WTC11 (cell line): Measurements from ENCODE around the gene PODN. TPM values are rescaled to one million over a fixed set of nuclear protein-coding genes. Genes with fewer than 3 reads are reported as not detected.

Experiments used
- ATAC-seq: fragments of 200-7000 bp; cut with Tn5 transposase; 2 replicates; pipeline ENCODE4 v1.10.0; 2021; ENCODE audit warnings: mild to moderate bottlenecking, moderate library complexity
- CTCF ChIA-PET: fragments of 300-600 bp; sonication (Branson Sonifier 250); formaldehyde crosslinking; loops from one replicate; lab custom pipeline; 2021; ENCODE audit warnings: antibody characterized with exemption; lab: Charles Lee
- POLR2A ChIA-PET: fragments of 350-600 bp; sonication (Branson Sonifier 250); formaldehyde crosslinking; loops from one replicate; lab custom pipeline; 2021; ENCODE audit warnings: antibody characterized with exemption; lab: Charles Lee
- DNase-seq: peaks from one replicate; pipeline ENCODE4 v3.0.0; 2021; ENCODE audit warnings: low spot score
- H3K27ac Mint-ChIP-seq: 2 replicates; pipeline ENCODE4 v1.8.0; 2021; ENCODE audit warnings: mixed read lengths
- H3K27me3 Mint-ChIP-seq: 2 replicates; pipeline ENCODE4 v1.8.0; 2021; ENCODE audit warnings: low read depth, mild to moderate bottlenecking, moderate library complexity, mixed read lengths
- H3K36me3 Mint-ChIP-seq: 2 replicates; pipeline ENCODE4 v1.8.0; 2021; ENCODE audit warnings: mixed read lengths
- H3K4me1 Mint-ChIP-seq: 2 replicates; pipeline ENCODE4 v1.8.0; 2022; ENCODE audit warnings: mixed read lengths
- H3K4me3 Mint-ChIP-seq: 2 replicates; pipeline ENCODE4 v1.8.0; 2021; ENCODE audit warnings: mild to moderate bottlenecking, moderate library complexity, mixed read lengths
- H3K9me3 Mint-ChIP-seq: 2 replicates; pipeline ENCODE4 v1.8.0; 2021; ENCODE audit warnings: mixed read lengths
- ATF6 ChIP-seq: sonication (generic); formaldehyde crosslinking; IDR thresholded peaks from 2 replicates; pipeline ENCODE4 v1.8.1; 2023; ENCODE audit warnings: mild to moderate bottlenecking, missing genetic modification reagents
- E2F4 ChIP-seq: sonication (generic); formaldehyde crosslinking; IDR thresholded peaks from 2 replicates; pipeline ENCODE4 v1.8.1; 2022; ENCODE audit warnings: low read depth, mild to moderate bottlenecking, moderate library complexity, missing genetic modification reagents, borderline replicate concordance
- ERG ChIP-seq: fragments of 250-450 bp; sonication (Bioruptor Pico); IDR thresholded peaks from 2 replicates; pipeline ENCODE4 v1.8.0; 2021; ENCODE audit warnings: mild to moderate bottlenecking
- ETV6 ChIP-seq: sonication (generic); formaldehyde crosslinking; IDR thresholded peaks from 2 replicates; pipeline ENCODE4 v1.8.1; 2022; ENCODE audit warnings: mild to moderate bottlenecking, missing genetic modification reagents
- FOXP1 ChIP-seq: sonication (generic); formaldehyde crosslinking; IDR thresholded peaks from 2 replicates; pipeline ENCODE4 v1.8.0; 2022; ENCODE audit warnings: missing genetic modification reagents, mild to moderate bottlenecking, moderate library complexity, borderline replicate concordance
- GRHL2 ChIP-seq: fragments of 250-450 bp; sonication (Bioruptor Pico); IDR thresholded peaks from 2 replicates; pipeline ENCODE4 v1.8.0; 2022; ENCODE audit warnings: mild to moderate bottlenecking, moderate library complexity; ENCODE audit not compliant: insufficient replicate concordance, severe bottlenecking
- IRF2 ChIP-seq: sonication (generic); formaldehyde crosslinking; IDR thresholded peaks from 2 replicates; pipeline ENCODE4 v1.8.0; 2022; ENCODE audit warnings: low read depth, missing genetic modification reagents, borderline replicate concordance
- JAZF1 ChIP-seq: fragments of 250-450 bp; sonication (Bioruptor Pico); IDR thresholded peaks from 2 replicates; pipeline ENCODE4 v1.9.0; 2021; ENCODE audit warnings: moderate library complexity, mild to moderate bottlenecking, inconsistent platforms
- NR1H2 ChIP-seq: sonication (generic); formaldehyde crosslinking; IDR thresholded peaks from 2 replicates; pipeline ENCODE4 v1.9.0; 2021; ENCODE audit warnings: mild to moderate bottlenecking, moderate library complexity, missing genetic modification reagents
- NR2C2 ChIP-seq: sonication (generic); formaldehyde crosslinking; IDR thresholded peaks from 2 replicates; pipeline ENCODE4 v1.8.0; 2022; ENCODE audit warnings: mild to moderate bottlenecking, missing genetic modification reagents
- OVOL2 ChIP-seq: fragments of 250-450 bp; sonication (Bioruptor Pico); IDR thresholded peaks from 2 replicates; pipeline ENCODE4 v1.9.0; 2021; ENCODE audit warnings: mild to moderate bottlenecking, borderline replicate concordance
- PREB ChIP-seq: sonication (generic); formaldehyde crosslinking; IDR thresholded peaks from 2 replicates; pipeline ENCODE4 v1.8.1; 2022; ENCODE audit warnings: mild to moderate bottlenecking, missing genetic modification reagents, moderate library complexity, borderline replicate concordance
- RELA ChIP-seq: sonication (generic); formaldehyde crosslinking; IDR thresholded peaks from 2 replicates; pipeline ENCODE4 v1.8.1; 2022; ENCODE audit warnings: missing genetic modification reagents, mild to moderate bottlenecking, borderline replicate concordance
- SOX15 ChIP-seq: fragments of 250-450 bp; sonication (Bioruptor Pico); IDR thresholded peaks from 2 replicates; pipeline ENCODE4 v1.9.0; 2021; ENCODE audit warnings: mild to moderate bottlenecking
- TCF7 ChIP-seq: sonication (generic); formaldehyde crosslinking; IDR thresholded peaks from 2 replicates; pipeline ENCODE4 v1.8.0; 2022; ENCODE audit warnings: mild to moderate bottlenecking, low read depth, missing genetic modification reagents, moderate library complexity
- TEAD1 ChIP-seq: sonication (generic); formaldehyde crosslinking; IDR thresholded peaks from 2 replicates; pipeline ENCODE4 v1.8.0; 2022; ENCODE audit warnings: mild to moderate bottlenecking, missing genetic modification reagents
- ZNF281 ChIP-seq: sonication (generic); formaldehyde crosslinking; IDR thresholded peaks from 2 replicates; pipeline ENCODE4 v1.8.0; 2023; ENCODE audit warnings: mild to moderate bottlenecking, missing genetic modification reagents
- ZNF396 ChIP-seq: fragments of 250-450 bp; sonication (Bioruptor Pico); IDR thresholded peaks from 2 replicates; pipeline ENCODE4 v1.8.0; 2021; ENCODE audit warnings: mild to moderate bottlenecking, moderate library complexity, borderline replicate concordance
- total RNA-seq: library from RNA; stranded (reverse); gene quantifications from 3 replicates; pipeline ENCODE4 v1.2.3, GENCODE V29; 2021
- TF ChIP-seq, protein P1 (sequence below): sonication (generic); formaldehyde crosslinking; IDR thresholded peaks from 2 replicates; pipeline ENCODE4 v1.8.1; 2023; ENCODE audit warnings: mild to moderate bottlenecking, missing genetic modification reagents, moderate library complexity

The PODN gene
- total RNA-seq, 1 experiment from 2014 or later, result 0.48 TPM

DNA sequence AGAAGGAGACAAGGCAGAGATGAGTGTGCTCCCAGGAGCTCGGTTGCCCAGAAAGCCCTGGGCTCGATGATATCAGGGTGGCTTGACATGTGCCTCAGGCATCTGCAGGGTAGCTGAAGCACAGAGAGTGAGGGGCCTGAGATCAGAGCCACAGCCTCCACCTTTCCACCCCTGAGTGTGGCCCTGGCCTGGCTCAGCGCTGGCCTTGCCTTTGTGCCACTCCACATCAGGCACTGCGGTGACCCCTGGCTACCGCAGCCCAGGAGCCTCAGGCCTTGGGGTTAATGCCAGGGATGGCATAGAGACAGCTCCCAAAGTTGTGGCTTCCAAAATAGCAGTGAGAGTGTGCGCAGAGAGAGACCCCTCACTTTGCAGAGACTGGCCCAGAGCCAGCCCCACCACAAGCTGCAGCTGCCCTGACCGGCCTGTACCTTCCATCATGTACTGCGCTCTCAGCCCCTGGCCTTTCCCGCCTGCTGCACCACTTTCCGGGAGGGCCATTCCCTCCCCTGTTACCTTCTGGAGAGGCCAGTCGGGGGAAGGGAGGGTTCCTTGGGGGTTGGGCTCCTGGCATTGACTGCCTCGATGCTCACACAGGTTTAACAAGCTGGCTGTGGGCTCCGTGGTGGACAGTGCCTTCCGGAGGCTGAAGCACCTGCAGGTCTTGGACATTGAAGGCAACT lies 19.5 kb downstream of the PODN start:
- ChIA-PET CTCF (interaction anchor here (0.8 to 1.1 kb wide), 3 partner anchors 10 to 104 kb away, joined by 3 read pairs; no protein-coding TSS in a partner anchor), POLR2A (no interaction called here)
- no peak for TF ChIP-seq ERG
- no peak for TF ChIP-seq ETV6
- no peak for TF ChIP-seq TCF7 (CRISPR knock-in tag)
- TF ChIP-seq FOXP1 (CRISPR knock-in tag), result no peak
- TF ChIP-seq NR1H2 (CRISPR knock-in tag), result no peak
- TF ChIP-seq ATF6 (CRISPR knock-in tag), result no peak
- no peak for TF ChIP-seq JAZF1 (CRISPR knock-in tag)
- TF ChIP-seq ZNF281 (CRISPR knock-in tag), result no peak
- no peak for TF ChIP-seq SOX15
- TF ChIP-seq NR2C2 (CRISPR knock-in tag), result no peak
- TF ChIP-seq E2F4, result no peak
- TF ChIP-seq IRF2 (CRISPR knock-in tag), result no peak
- TF ChIP-seq PREB (CRISPR knock-in tag), result no peak
- TF ChIP-seq OVOL2 (CRISPR knock-in tag), result no peak
- no peak for TF ChIP-seq GRHL2
- TF ChIP-seq TEAD1 (CRISPR knock-in tag), result no peak
- no peak for TF ChIP-seq ZNF396 (CRISPR knock-in tag)
- TF ChIP-seq, protein P1, sequence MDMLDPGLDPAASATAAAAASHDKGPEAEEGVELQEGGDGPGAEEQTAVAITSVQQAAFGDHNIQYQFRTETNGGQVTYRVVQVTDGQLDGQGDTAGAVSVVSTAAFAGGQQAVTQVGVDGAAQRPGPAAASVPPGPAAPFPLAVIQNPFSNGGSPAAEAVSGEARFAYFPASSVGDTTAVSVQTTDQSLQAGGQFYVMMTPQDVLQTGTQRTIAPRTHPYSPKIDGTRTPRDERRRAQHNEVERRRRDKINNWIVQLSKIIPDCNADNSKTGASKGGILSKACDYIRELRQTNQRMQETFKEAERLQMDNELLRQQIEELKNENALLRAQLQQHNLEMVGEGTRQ (CRISPR knock-in tag), result no peak
- no peak for TF ChIP-seq RELA
- H3K36me3 Mint-ChIP-seq, result no peaks in the 10 kb centered on the region
- H3K4me1 Mint-ChIP-seq, result peaks cover 13% of the 10 kb centered on the region
- no peaks in the 10 kb centered on the region; the same call in 1 of the 2 replicates for H3K27me3 Mint-ChIP-seq
- H3K9me3 Mint-ChIP-seq, result no peaks in the 10 kb centered on the region
- DNase-seq (no peak), ATAC-seq (peak; percentile 42; the same call in 1 of the 2 replicates)
- no peak overlapping the region for H3K4me3 Mint-ChIP-seq
- H3K27ac Mint-ChIP-seq, result no peak overlapping the region
